Left ventricle myocardium inferior (tissue), 1 donor: ENCODE results near the gene MAN1C1. TPM values are rescaled to one million over a fixed set of nuclear protein-coding genes. Genes with fewer than 3 reads are reported as not detected.

Experiments used
- DNase-seq: peaks from one replicate; pipeline ENCODE4 v3.0.0-alpha.2; 2020
- H3K27ac ChIP-seq: fragments of 200-600 bp; replicated peaks from 2 replicates; pipeline ENCODE4 v1.8.0; 2021
- H3K27me3 ChIP-seq: fragments of 200-600 bp; 2 replicates; pipeline ENCODE4 v1.8.0; 2021; ENCODE audit warnings: low read depth
- H3K36me3 ChIP-seq: fragments of 200-600 bp; 2 replicates; pipeline ENCODE4 v1.8.0; 2021
- H3K4me1 ChIP-seq: fragments of 200-600 bp; 2 replicates; pipeline ENCODE4 v1.8.0; 2021
- H3K4me3 ChIP-seq: fragments of 200-600 bp; 2 replicates; pipeline ENCODE4 v1.8.0; 2021; ENCODE audit warnings: mild to moderate bottlenecking, moderate library complexity
- H3K9me3 ChIP-seq: fragments of 200-600 bp; replicated peaks from 2 replicates; pipeline ENCODE4 v1.8.0; 2021
- CTCF ChIP-seq: fragments of 200-600 bp; IDR thresholded peaks from 2 replicates; pipeline ENCODE4 v1.8.0; 2021; ENCODE audit warnings: antibody characterized with exemption, mild to moderate bottlenecking, borderline replicate concordance
- intact Hi-C: fragments of 100-400 bp; cut with micrococcal nuclease; formaldehyde crosslinking; loops from one replicate; pipeline ENCODE4 v1.11.0; 2022
- total RNA-seq: library from RNA; stranded (reverse); fragmentation: NEBNext Ultra II Directional; extraction: Animal tissue kit (Norgen Biotek cat#: 25700); gene quantifications from one replicate; pipeline ENCODE4 v1.2.1, GENCODE V29; 2021
- donor health status: DM: no; HTN: yes; CAD: no; lungs with severe emphysema.

Gene MAN1C1
- total RNA-seq, 1 donor from 2014 or later: 18.0 TPM

GRCh38 chr1:25649505-25650288, 33.1 kb downstream of the MAN1C1 start:
- no peak overlapping the region for H3K4me3 ChIP-seq
- peaks cover 8% of the 10 kb centered on the region for H3K36me3 ChIP-seq
- H3K27ac ChIP-seq: no peak overlapping the region
- H3K9me3 ChIP-seq: no peaks in the 10 kb centered on the region
- intact Hi-C loops: no loop called here
- peaks cover 97% of the 10 kb centered on the region for H3K4me1 ChIP-seq
- TF ChIP-seq CTCF: no peak
- H3K27me3 ChIP-seq: no peaks in the 10 kb centered on the region
- DNase-seq: no peak

- H3K4me3 ChIP-seq: no peak overlapping the region
- H3K36me3 ChIP-seq: peaks cover 8% of the 10 kb centered on the region
- no peaks in the 10 kb centered on the region for H3K9me3 ChIP-seq
- TF ChIP-seq CTCF: no peak
- no peak overlapping the region for H3K27ac ChIP-seq
- no peak for DNase-seq
- H3K27me3 ChIP-seq: no peaks in the 10 kb centered on the region
- intact Hi-C loops: no loop called here
- H3K4me1 ChIP-seq: peaks cover 97% of the 10 kb centered on the region
Observed at GRCh38 chr1:25650289-25650576, 33.6 kb downstream of the MAN1C1 start.

GRCh38 chr1:25651036-25651640, 34.5 kb downstream of the MAN1C1 start:
- no peak overlapping the region for H3K27ac ChIP-seq
- peaks cover 94% of the 10 kb centered on the region for H3K4me1 ChIP-seq
- no peaks in the 10 kb centered on the region for H3K27me3 ChIP-seq
- H3K36me3 ChIP-seq: peaks cover 4% of the 10 kb centered on the region
- no peak overlapping the region for H3K4me3 ChIP-seq
- TF ChIP-seq CTCF: no peak
- intact Hi-C loops: no loop called here
- no peaks in the 10 kb centered on the region for H3K9me3 ChIP-seq
- no peak for DNase-seq

GRCh38 chr1:25651824-25652741, 35.5 kb downstream of the MAN1C1 start:
- Histone ChIP-seq H3K36me3 (no peaks in the 10 kb centered on the region), H3K27me3 (no peaks in the 10 kb centered on the region), H3K4me1 (peaks cover 94% of the 10 kb centered on the region), H3K9me3 (no peaks in the 10 kb centered on the region), H3K27ac (peak overlapping the region; percentile 25), H3K4me3 (no peak overlapping the region)
- DNase-seq: peak; percentile 44
- intact Hi-C loops: no loop called here
- TF ChIP-seq CTCF: no peak

GRCh38 chr1:25653558-25653957, 37.0 kb downstream of the MAN1C1 start:
- no peaks in the 10 kb centered on the region for H3K36me3 ChIP-seq
- no peak overlapping the region for H3K27ac ChIP-seq
- peaks cover 94% of the 10 kb centered on the region for H3K4me1 ChIP-seq
- no peaks in the 10 kb centered on the region for H3K9me3 ChIP-seq
- intact Hi-C loops: no loop called here
- DNase-seq: no peak
- no peak overlapping the region for H3K4me3 ChIP-seq
- no peaks in the 10 kb centered on the region for H3K27me3 ChIP-seq
- TF ChIP-seq CTCF: no peak
